ENCODE results near the gene LRRTM4. TPM values are rescaled to one million over a fixed set of nuclear protein-coding genes. Genes with fewer than 3 reads are reported as not detected.

Gene LRRTM4
- total RNA-seq, 1 donor from 2014 or later, result not detected

DNA sequence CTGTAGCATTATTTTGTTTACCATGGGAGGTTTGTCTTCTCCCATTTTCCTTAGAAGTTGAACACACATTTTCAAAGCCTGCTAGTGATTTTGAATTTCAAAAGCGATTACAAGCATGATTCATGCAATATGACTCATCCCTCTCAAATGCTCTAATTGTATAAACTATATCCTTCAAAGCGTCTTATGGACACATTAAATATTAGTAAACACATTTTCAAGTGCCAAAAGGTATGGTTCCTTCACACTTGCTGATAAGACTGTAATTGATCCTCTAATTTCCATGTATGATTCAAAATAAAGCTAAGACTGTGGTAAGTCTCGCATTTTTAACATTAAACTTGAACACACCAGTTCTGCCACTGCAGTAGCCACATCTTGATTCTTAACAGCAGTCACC lies 512.9 kb downstream of the LRRTM4 start:
- Histone ChIP-seq H3K36me3 (ENCODE audit: control insufficient read depth, insufficient read depth, low read length) (no peaks in the 10 kb centered on the region), H3K27me3 (ENCODE audit: control insufficient read depth, insufficient read depth, low read length) (no peaks in the 10 kb centered on the region), H3K4me3 (ENCODE audit: low read depth, low read length) (no peak overlapping the region)
- FAIRE-seq (no peak), DNase-seq (ENCODE audit: low read depth) (peak; percentile 74)
- TF ChIP-seq, protein P1, sequence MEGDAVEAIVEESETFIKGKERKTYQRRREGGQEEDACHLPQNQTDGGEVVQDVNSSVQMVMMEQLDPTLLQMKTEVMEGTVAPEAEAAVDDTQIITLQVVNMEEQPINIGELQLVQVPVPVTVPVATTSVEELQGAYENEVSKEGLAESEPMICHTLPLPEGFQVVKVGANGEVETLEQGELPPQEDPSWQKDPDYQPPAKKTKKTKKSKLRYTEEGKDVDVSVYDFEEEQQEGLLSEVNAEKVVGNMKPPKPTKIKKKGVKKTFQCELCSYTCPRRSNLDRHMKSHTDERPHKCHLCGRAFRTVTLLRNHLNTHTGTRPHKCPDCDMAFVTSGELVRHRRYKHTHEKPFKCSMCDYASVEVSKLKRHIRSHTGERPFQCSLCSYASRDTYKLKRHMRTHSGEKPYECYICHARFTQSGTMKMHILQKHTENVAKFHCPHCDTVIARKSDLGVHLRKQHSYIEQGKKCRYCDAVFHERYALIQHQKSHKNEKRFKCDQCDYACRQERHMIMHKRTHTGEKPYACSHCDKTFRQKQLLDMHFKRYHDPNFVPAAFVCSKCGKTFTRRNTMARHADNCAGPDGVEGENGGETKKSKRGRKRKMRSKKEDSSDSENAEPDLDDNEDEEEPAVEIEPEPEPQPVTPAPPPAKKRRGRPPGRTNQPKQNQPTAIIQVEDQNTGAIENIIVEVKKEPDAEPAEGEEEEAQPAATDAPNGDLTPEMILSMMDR (IDR thresholded peaks at IDR 0.05; ENCODE audit: insufficient read depth, low read length, severe bottlenecking), result no peak

DNA sequence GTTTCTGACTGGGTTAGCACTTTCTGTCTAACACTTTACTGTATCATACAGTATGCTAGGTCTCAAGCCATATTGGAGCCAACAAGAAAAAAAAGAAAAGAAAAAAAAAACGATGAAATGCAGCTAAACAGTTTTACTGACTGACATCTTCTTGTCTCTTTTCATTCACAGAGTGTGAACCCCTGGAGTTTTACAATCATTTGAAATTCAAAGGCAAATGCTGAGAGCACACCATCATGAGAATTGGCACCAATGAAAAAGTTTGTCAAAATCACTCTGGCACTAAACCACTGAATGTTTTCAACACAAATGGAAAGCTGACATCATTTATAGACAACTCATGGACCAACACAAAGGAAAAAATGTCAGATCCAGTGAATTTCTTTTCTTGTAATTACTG lies 513.3 kb downstream of the LRRTM4 start:
- no peak for DNase-seq (ENCODE audit: low read depth)
- no peaks in the 10 kb centered on the region for H3K27me3 ChIP-seq (ENCODE audit: control insufficient read depth, insufficient read depth, low read length)
- no peak for FAIRE-seq
- TF ChIP-seq, protein P1 (IDR thresholded peaks at IDR 0.05; ENCODE audit: insufficient read depth, low read length, severe bottlenecking), result no peak
- H3K4me3 ChIP-seq (ENCODE audit: low read depth, low read length), result no peak overlapping the region
- H3K36me3 ChIP-seq (ENCODE audit: control insufficient read depth, insufficient read depth, low read length), result no peaks in the 10 kb centered on the region

DNA sequence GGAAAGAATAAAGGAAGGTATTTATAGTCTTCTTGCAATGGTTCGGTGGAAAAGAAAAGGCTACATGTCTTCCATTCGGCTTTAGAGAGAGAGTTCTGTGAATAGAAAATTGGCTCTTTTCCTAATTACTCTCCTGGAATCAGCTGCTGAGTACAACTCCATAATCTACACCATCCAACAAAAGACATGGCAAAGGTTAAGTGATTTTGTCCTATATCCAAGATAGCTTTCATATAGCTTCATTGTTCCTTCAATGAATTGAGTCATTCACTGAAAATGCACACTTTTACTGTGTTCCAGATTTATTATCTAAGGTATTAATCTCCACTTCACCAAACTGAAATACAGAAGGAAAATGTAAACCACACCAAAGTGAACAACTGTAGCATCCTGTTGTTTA lies 514.5 kb downstream of the LRRTM4 start:
- DNase-seq (ENCODE audit: low read depth), result no peak
- TF ChIP-seq, protein P1 (IDR thresholded peaks at IDR 0.05; ENCODE audit: insufficient read depth, low read length, severe bottlenecking), result no peak
- no peak for FAIRE-seq
- no peak overlapping the region for H3K4me3 ChIP-seq (ENCODE audit: low read depth, low read length)
- no peaks in the 10 kb centered on the region for H3K36me3 ChIP-seq (ENCODE audit: control insufficient read depth, insufficient read depth, low read length)
- H3K27me3 ChIP-seq (ENCODE audit: control insufficient read depth, insufficient read depth, low read length), result no peaks in the 10 kb centered on the region

DNA sequence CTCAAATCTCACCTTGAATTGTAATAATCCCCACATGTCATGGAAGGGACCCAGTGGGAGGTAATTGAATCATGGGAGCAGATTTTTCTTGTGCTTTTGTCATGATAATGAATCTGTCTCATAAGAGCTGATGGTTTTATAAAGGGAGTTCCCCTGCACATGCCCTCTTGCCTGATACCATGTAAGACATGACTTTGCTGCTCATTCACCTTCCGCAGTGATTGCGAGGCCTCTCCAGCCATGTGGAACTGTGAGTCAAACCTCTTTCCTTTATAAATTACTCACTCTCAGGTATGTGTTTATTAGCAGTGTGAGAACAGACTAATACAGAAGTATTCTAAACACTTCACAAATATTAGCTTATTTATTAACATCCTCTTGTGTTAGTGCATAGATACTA lies 516.7 kb downstream of the LRRTM4 start:
- no peak overlapping the region for H3K4me3 ChIP-seq (ENCODE audit: low read depth, low read length)
- H3K36me3 ChIP-seq (ENCODE audit: control insufficient read depth, insufficient read depth, low read length), result no peaks in the 10 kb centered on the region
- H3K27me3 ChIP-seq (ENCODE audit: control insufficient read depth, insufficient read depth, low read length), result no peaks in the 10 kb centered on the region
- FAIRE-seq (no peak), DNase-seq (ENCODE audit: low read depth) (peak; percentile 68)
- TF ChIP-seq, protein P1 (IDR thresholded peaks at IDR 0.05; ENCODE audit: insufficient read depth, low read length, severe bottlenecking), result no peak

DNA sequence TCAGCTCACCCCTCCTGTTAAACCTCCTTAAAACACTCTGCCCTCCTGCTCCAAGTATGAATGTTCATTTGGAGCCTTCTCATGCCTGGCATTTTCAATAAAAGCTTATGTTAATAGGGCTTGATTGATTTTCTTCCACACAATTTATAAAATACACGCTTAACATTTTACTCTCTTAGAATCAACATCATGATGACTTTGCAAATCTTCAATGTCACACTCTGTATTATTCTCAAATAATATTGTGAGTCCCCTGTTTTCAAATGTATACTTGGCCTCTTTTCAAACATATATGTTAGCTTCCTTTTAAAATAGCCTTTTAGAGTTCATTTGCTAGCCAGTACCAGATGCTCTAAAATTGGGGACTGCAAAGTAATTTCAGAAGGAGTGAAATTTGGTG lies 520.3 kb downstream of the LRRTM4 start:
- DNase-seq (ENCODE audit: low read depth) (no peak), FAIRE-seq (no peak)
- H3K36me3 ChIP-seq (ENCODE audit: control insufficient read depth, insufficient read depth, low read length), result no peaks in the 10 kb centered on the region
- H3K27me3 ChIP-seq (ENCODE audit: control insufficient read depth, insufficient read depth, low read length), result no peaks in the 10 kb centered on the region
- no peak overlapping the region for H3K4me3 ChIP-seq (ENCODE audit: low read depth, low read length)
- TF ChIP-seq, protein P1 (IDR thresholded peaks at IDR 0.05; ENCODE audit: insufficient read depth, low read length, severe bottlenecking), result no peak

DNA sequence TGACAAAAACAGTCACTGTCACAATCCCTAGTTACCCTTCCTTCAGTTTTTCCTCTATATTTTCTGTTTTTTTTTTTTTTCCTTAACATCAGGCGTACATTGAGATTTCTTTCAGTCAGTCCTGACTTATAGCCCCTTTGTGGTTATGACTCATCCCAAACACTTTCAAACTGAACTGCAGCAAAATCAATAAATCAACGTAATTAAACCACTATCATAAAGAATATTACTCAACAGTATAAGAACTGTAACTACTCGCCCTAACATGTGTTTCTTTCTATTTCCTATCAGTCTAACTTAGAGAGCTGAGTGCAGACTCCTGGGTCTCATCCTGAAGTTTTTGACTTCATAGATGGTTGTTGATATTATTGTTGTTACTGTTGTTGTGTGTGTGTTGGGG lies 523.5 kb downstream of the LRRTM4 start:
- Histone ChIP-seq H3K27me3 (ENCODE audit: control insufficient read depth, insufficient read depth, low read length) (no peaks in the 10 kb centered on the region), H3K36me3 (ENCODE audit: control insufficient read depth, insufficient read depth, low read length) (no peaks in the 10 kb centered on the region), H3K4me3 (ENCODE audit: low read depth, low read length) (no peak overlapping the region)
- TF ChIP-seq, protein P1 (IDR thresholded peaks at IDR 0.05; ENCODE audit: insufficient read depth, low read length, severe bottlenecking), result no peak
- FAIRE-seq (no peak), DNase-seq (ENCODE audit: low read depth) (peak; percentile 1)

Data from bronchial epithelial cell (primary cell).